Breast epithelium (tissue), 4 donors: ENCODE results near the gene INTS4. TPM values are rescaled to one million over a fixed set of nuclear protein-coding genes. Genes with fewer than 3 reads are reported as not detected.
"Not testable (repeated sequence)": the region's sequence is repeated elsewhere in the genome, so short reads cannot be mapped to it uniquely, and the experiment has no call there.

Experiments
- DNase-seq, 2 donors: peaks; one replicate each; pipeline ENCODE4 v3.0.0-alpha.2; 2019; ENCODE audit warnings: low spot score in 2 of 2
- H3K27ac ChIP-seq, 2 donors: fragments of 200-600 bp; sonication (generic) in 1 of 2; one replicate each; pipeline ENCODE4 v1.5.1; 2016 to 2019; ENCODE audit warnings: mild to moderate bottlenecking in 1 of 2
- H3K27me3 ChIP-seq, 2 donors: fragments of 200-600 bp; sonication (generic) in 1 of 2; one replicate each; pipeline versions ENCODE4 v1.5.1 to v1.6.0; 2017 to 2019; ENCODE audit warnings: control low read depth in 1 of 2, mild to moderate bottlenecking in 1 of 2
- H3K36me3 ChIP-seq: fragments of 200-600 bp; one replicate; pipeline ENCODE4 v1.5.1; 2019
- H3K4me1 ChIP-seq, 2 donors: fragments of 200-600 bp; sonication (generic); one replicate each; pipeline ENCODE4 v1.5.1; 2016 to 2019; ENCODE audit warnings: control low read depth in 1 of 2
- H3K4me3 ChIP-seq, 3 donors: fragments of 200-600 bp; sonication (generic); 1 replicate in 2 of 3; 2 replicates in 1 of 3; pipeline ENCODE4 v1.5.1; 2016 to 2019; ENCODE audit warnings: mild to moderate bottlenecking in 3 of 3, moderate library complexity in 2 of 3
- H3K9me3 ChIP-seq, 2 donors: fragments of 200-600 bp; sonication (generic) in 1 of 2; one replicate each; pipeline ENCODE4 v1.5.1; 2016 to 2019; ENCODE audit warnings: control low read depth in 1 of 2
- POLR2A ChIP-seq: fragments of 450-650 bp; IDR thresholded peaks from one replicate; pipeline ENCODE4 v1.6.1; 2016; ENCODE audit warnings: antibody characterized with exemption, mild to moderate bottlenecking, moderate library complexity
- POLR2AphosphoS5 ChIP-seq, 3 donors: sonication (generic); formaldehyde crosslinking; IDR thresholded peaks; one replicate each; pipeline ENCODE4 v1.6.1; 2017; ENCODE audit warnings: antibody characterized with exemption in 3 of 3
- intact Hi-C: fragments of 100-400 bp; cut with DNase I; formaldehyde crosslinking; loops from one replicate; pipeline ENCODE4 v1.15.1; 2023; ENCODE audit warnings: low total_unique reads
- total RNA-seq, 3 donors: library from RNA; depleted of rRNA; stranded (reverse); fragments of >200 nt; gene quantifications; one replicate each; pipeline ENCODE4 v1.1.0, GENCODE V29; 2016
- TF ChIP-seq, protein P1 (sequence below), 3 donors: fragments of 450-650 bp; IDR thresholded peaks; one replicate each; pipeline ENCODE4 v1.5.1; 2016 to 2017; ENCODE audit warnings: antibody characterized with exemption in 3 of 3, mild to moderate bottlenecking in 3 of 3, moderate library complexity in 3 of 3

The INTS4 gene
- total RNA-seq, 3 donors from 2014 or later: 34.6 to 58.4 (median 47.5) TPM

- no peak for DNase-seq
- no peak overlapping the region for H3K4me3 ChIP-seq
- H3K27me3 ChIP-seq: no peaks in the 10 kb centered on the region
- no peaks in the 10 kb centered on the region for H3K4me1 ChIP-seq
- no peak overlapping the region for H3K27ac ChIP-seq
- H3K36me3 ChIP-seq: no peaks in the 10 kb centered on the region
- H3K9me3 ChIP-seq: no peaks in the 10 kb centered on the region
- TF ChIP-seq, protein P1, sequence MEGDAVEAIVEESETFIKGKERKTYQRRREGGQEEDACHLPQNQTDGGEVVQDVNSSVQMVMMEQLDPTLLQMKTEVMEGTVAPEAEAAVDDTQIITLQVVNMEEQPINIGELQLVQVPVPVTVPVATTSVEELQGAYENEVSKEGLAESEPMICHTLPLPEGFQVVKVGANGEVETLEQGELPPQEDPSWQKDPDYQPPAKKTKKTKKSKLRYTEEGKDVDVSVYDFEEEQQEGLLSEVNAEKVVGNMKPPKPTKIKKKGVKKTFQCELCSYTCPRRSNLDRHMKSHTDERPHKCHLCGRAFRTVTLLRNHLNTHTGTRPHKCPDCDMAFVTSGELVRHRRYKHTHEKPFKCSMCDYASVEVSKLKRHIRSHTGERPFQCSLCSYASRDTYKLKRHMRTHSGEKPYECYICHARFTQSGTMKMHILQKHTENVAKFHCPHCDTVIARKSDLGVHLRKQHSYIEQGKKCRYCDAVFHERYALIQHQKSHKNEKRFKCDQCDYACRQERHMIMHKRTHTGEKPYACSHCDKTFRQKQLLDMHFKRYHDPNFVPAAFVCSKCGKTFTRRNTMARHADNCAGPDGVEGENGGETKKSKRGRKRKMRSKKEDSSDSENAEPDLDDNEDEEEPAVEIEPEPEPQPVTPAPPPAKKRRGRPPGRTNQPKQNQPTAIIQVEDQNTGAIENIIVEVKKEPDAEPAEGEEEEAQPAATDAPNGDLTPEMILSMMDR (IDR thresholded peaks at IDR 0.05): no peak
- TF ChIP-seq POLR2A (no peak), POLR2AphosphoS5 (IDR thresholded peaks at IDR 0.05) (no peak)
- intact Hi-C loops: no loop called here
Observed at GRCh38 chr11:77999446-78000030, 5.1 kb upstream of the INTS4 start.

DNA sequence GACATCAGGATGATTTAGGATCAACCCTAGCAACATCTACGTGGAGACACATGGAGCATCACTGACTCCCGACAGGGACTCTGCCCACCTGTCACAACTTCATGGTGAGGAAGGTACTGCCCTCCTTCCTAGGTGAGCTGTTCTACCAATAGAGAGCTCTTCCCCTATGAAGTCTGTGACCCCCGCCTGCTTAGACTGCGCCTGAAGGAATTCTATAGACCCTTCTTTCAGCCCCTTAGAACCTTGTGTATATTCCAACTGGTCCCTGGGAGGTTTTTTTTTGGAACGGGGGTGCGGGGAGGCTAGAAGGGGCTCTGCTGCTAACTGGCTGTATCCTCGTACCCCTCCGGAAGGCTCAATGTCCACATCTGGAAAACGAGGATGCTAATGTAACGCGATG is 566 bp downstream of the INTS4 start:
- intact Hi-C loops: no loop called here
- Histone ChIP-seq H3K27ac (peak overlapping the region in 1 of 2 donors; percentile 66), H3K4me3 (peak overlapping the region; percentile 55 to 63 (median 62)), H3K4me1 (peaks cover 0 to 10% of the 10 kb centered on the region in 2 donors), H3K9me3 (no peaks in the 10 kb centered on the region), H3K27me3 (no peaks in the 10 kb centered on the region), H3K36me3 (no peaks in the 10 kb centered on the region)
- no peak for TF ChIP-seq POLR2AphosphoS5 (IDR thresholded peaks at IDR 0.05)
- no peak for TF ChIP-seq POLR2A
- TF ChIP-seq, protein P1 (IDR thresholded peaks at IDR 0.05): no peak
- DNase-seq: no peak

GRCh38 chr11:77990981-77991380 is 3.5 kb downstream of the INTS4 start:
- Histone ChIP-seq H3K36me3 (no peaks in the 10 kb centered on the region), H3K27ac (no peak overlapping the region), H3K9me3 (no peaks in the 10 kb centered on the region), H3K4me3 (no peak overlapping the region), H3K4me1 (peaks cover 0 to 10% of the 10 kb centered on the region in 2 donors), H3K27me3 (no peaks in the 10 kb centered on the region)
- DNase-seq: no peak
- intact Hi-C loops: no loop called here
- TF ChIP-seq POLR2AphosphoS5 (IDR thresholded peaks at IDR 0.05) (no peak), POLR2A (no peak)
- TF ChIP-seq, protein P1 (IDR thresholded peaks at IDR 0.05): no peak

GRCh38 chr11:77986456-77986855 is 8.0 kb downstream of the INTS4 start:
- H3K36me3 ChIP-seq, intact Hi-C loops: not testable (repeated sequence)

DNA sequence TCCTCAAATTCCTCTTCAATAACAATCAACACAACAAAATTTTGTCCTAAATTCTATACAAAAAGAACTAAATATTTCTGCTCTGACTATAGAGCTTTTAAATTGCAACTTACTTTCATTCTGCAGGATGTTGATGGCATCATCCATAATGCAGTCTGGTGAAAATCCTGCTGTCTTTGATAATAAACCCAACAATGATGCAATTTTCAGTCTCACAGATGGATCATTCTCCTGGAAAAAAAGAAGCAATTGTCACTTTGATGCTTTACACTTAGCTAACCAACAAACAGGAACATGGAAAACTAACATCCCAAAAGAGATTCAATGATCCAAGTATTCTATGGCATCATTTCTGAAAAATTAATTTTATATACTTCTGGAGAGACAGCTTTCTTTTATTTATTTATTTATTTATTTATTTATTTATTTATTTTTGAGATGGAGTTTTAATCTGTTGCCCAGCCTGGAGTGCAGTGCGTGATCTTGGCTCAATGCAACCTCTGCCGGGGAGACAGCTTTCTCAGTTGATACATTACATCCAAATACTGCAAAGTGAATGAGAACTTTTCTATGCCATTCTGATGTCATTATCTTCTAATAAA is 13.0 kb downstream of the INTS4 start:
- intact Hi-C loops: no loop called here
- Histone ChIP-seq H3K9me3 (no peaks in the 10 kb centered on the region), H3K27me3 (no peaks in the 10 kb centered on the region), H3K4me3 (no peak overlapping the region), H3K4me1 (no peaks in the 10 kb centered on the region), H3K36me3 (no peaks in the 10 kb centered on the region), H3K27ac (no peak overlapping the region)
- TF ChIP-seq POLR2AphosphoS5 (IDR thresholded peaks at IDR 0.05) (no peak), POLR2A (no peak)
- TF ChIP-seq, protein P1 (IDR thresholded peaks at IDR 0.05): no peak
- no peak for DNase-seq

More at GRCh38 chr11:77986456-77986855, 8.0 kb downstream of the INTS4 start:
- DNase-seq, H3K27me3 ChIP-seq, H3K27ac ChIP-seq, H3K4me1 ChIP-seq, H3K4me3 ChIP-seq, H3K9me3 ChIP-seq: not testable (repeated sequence)
